ENCODE data around the gene XCR1.

The XCR1 gene

GRCh38 chr3:45994419-45995235 lies 32.7 kb downstream of the XCR1 start:
- no peaks in the 10 kb centered on the region for H3K9me3 ChIP-seq (ENCODE audit: control insufficient read depth in 5 of 5, low read length in 5 of 5)
- peaks cover 8 to 40% (median 33%) of the 10 kb centered on the region in 5 donors for H3K4me1 ChIP-seq (ENCODE audit: control insufficient read depth in 5 of 5, insufficient read depth in 5 of 5, low read length in 5 of 5)
- H3K9ac ChIP-seq (ENCODE audit: low read length in 5 of 5): peak overlapping the region; percentile 73 to 98 (median 94)
- H3K27me3 ChIP-seq (ENCODE audit: control insufficient read depth in 5 of 5, insufficient read depth in 4 of 5, low read length in 5 of 5): no peaks in the 10 kb centered on the region
- peak overlapping the region; percentile 85 to 92 (median 89) for H3K4me3 ChIP-seq (ENCODE audit: low read depth in 1 of 5, low read length in 5 of 5)
- H3K36me3 ChIP-seq (ENCODE audit: control insufficient read depth in 5 of 5, insufficient read depth in 5 of 5, low read length in 5 of 5): no peaks in the 10 kb centered on the region
- peak overlapping the region; percentile 85 for H3K27ac ChIP-seq (ENCODE audit: low read depth, low read length)

GRCh38 chr3:45993421-45994027 lies 33.8 kb downstream of the XCR1 start:
- Histone ChIP-seq H3K4me1 (ENCODE audit: control insufficient read depth in 5 of 5, insufficient read depth in 5 of 5, low read length in 5 of 5) (peaks cover 8 to 47% (median 35%) of the 10 kb centered on the region in 5 donors), H3K4me3 (ENCODE audit: low read depth in 1 of 5, low read length in 5 of 5) (no peak overlapping the region)

GRCh38 chr3:45992821-45993221 lies 34.5 kb downstream of the XCR1 start:
- no peaks in the 10 kb centered on the region for H3K36me3 ChIP-seq (ENCODE audit: control insufficient read depth in 5 of 5, insufficient read depth in 5 of 5, low read length in 5 of 5)
- H3K4me3 ChIP-seq (ENCODE audit: low read depth in 1 of 5, low read length in 5 of 5): no peak overlapping the region
- peaks cover 12 to 54% (median 41%) of the 10 kb centered on the region in 5 donors for H3K4me1 ChIP-seq (ENCODE audit: control insufficient read depth in 5 of 5, insufficient read depth in 5 of 5, low read length in 5 of 5)
- peak overlapping the region; percentile 12 for H3K27ac ChIP-seq (ENCODE audit: low read depth, low read length)
- no peak overlapping the region for H3K9ac ChIP-seq (ENCODE audit: low read length in 5 of 5)
- no peaks in the 10 kb centered on the region for H3K27me3 ChIP-seq (ENCODE audit: control insufficient read depth in 5 of 5, insufficient read depth in 4 of 5, low read length in 5 of 5)
- H3K9me3 ChIP-seq (ENCODE audit: control insufficient read depth in 5 of 5, low read length in 5 of 5): no peaks in the 10 kb centered on the region

More at GRCh38 chr3:45993421-45994027, 33.8 kb downstream of the XCR1 start:
- Histone ChIP-seq H3K27me3 (ENCODE audit: control insufficient read depth in 5 of 5, insufficient read depth in 4 of 5, low read length in 5 of 5) (no peaks in the 10 kb centered on the region), H3K36me3 (ENCODE audit: control insufficient read depth in 5 of 5, insufficient read depth in 5 of 5, low read length in 5 of 5) (no peaks in the 10 kb centered on the region), H3K27ac (ENCODE audit: low read depth, low read length) (peak overlapping the region; percentile 12), H3K9ac (ENCODE audit: low read length in 5 of 5) (no peak overlapping the region), H3K9me3 (ENCODE audit: control insufficient read depth in 5 of 5, low read length in 5 of 5) (no peaks in the 10 kb centered on the region)

- H3K4me1 ChIP-seq (ENCODE audit: control insufficient read depth in 5 of 5, insufficient read depth in 5 of 5, low read length in 5 of 5): peaks cover 17 to 60% (median 47%) of the 10 kb centered on the region in 5 donors
Observed at GRCh38 chr3:45992133-45992729, 35.1 kb downstream of the XCR1 start.

GRCh38 chr3:45991341-45991740 lies 35.9 kb downstream of the XCR1 start:
- no peak overlapping the region for H3K4me3 ChIP-seq (ENCODE audit: low read depth in 1 of 5, low read length in 5 of 5)
- H3K27me3 ChIP-seq (ENCODE audit: control insufficient read depth in 5 of 5, insufficient read depth in 4 of 5, low read length in 5 of 5): no peaks in the 10 kb centered on the region
- no peaks in the 10 kb centered on the region for H3K9me3 ChIP-seq (ENCODE audit: control insufficient read depth in 5 of 5, low read length in 5 of 5)
- H3K36me3 ChIP-seq (ENCODE audit: control insufficient read depth in 5 of 5, insufficient read depth in 5 of 5, low read length in 5 of 5): no peaks in the 10 kb centered on the region
- peaks cover 16 to 66% (median 50%) of the 10 kb centered on the region in 5 donors for H3K4me1 ChIP-seq (ENCODE audit: control insufficient read depth in 5 of 5, insufficient read depth in 5 of 5, low read length in 5 of 5)
- H3K27ac ChIP-seq (ENCODE audit: low read depth, low read length): peak overlapping the region; percentile 12
- no peak overlapping the region for H3K9ac ChIP-seq (ENCODE audit: low read length in 5 of 5)

More at GRCh38 chr3:45992133-45992729, 35.1 kb downstream of the XCR1 start:
- H3K9me3 ChIP-seq (ENCODE audit: control insufficient read depth in 5 of 5, low read length in 5 of 5): no peaks in the 10 kb centered on the region
- no peak overlapping the region for H3K4me3 ChIP-seq (ENCODE audit: low read depth in 1 of 5, low read length in 5 of 5)
- no peaks in the 10 kb centered on the region for H3K27me3 ChIP-seq (ENCODE audit: control insufficient read depth in 5 of 5, insufficient read depth in 4 of 5, low read length in 5 of 5)
- H3K36me3 ChIP-seq (ENCODE audit: control insufficient read depth in 5 of 5, insufficient read depth in 5 of 5, low read length in 5 of 5): no peaks in the 10 kb centered on the region
- H3K9ac ChIP-seq (ENCODE audit: low read length in 5 of 5): no peak overlapping the region
- peak overlapping the region; percentile 12 for H3K27ac ChIP-seq (ENCODE audit: low read depth, low read length)

- Histone ChIP-seq H3K9me3 (ENCODE audit: control insufficient read depth in 5 of 5, low read length in 5 of 5) (no peaks in the 10 kb centered on the region), H3K36me3 (ENCODE audit: control insufficient read depth in 5 of 5, insufficient read depth in 5 of 5, low read length in 5 of 5) (peaks cover 0 to under 1% (median 0%) of the 10 kb centered on the region in 5 donors), H3K27me3 (ENCODE audit: control insufficient read depth in 5 of 5, insufficient read depth in 4 of 5, low read length in 5 of 5) (no peaks in the 10 kb centered on the region), H3K9ac (ENCODE audit: low read length in 5 of 5) (no peak overlapping the region), H3K4me1 (ENCODE audit: control insufficient read depth in 5 of 5, insufficient read depth in 5 of 5, low read length in 5 of 5) (peaks cover 12 to 69% (median 53%) of the 10 kb centered on the region in 5 donors), H3K27ac (ENCODE audit: low read depth, low read length) (no peak overlapping the region), H3K4me3 (ENCODE audit: low read depth in 1 of 5, low read length in 5 of 5) (no peak overlapping the region)
Observed at GRCh38 chr3:45990181-45990580, 37.1 kb downstream of the XCR1 start.

GRCh38 chr3:45988804-45989203 lies 38.5 kb downstream of the XCR1 start:
- Histone ChIP-seq H3K4me1 (ENCODE audit: control insufficient read depth in 5 of 5, insufficient read depth in 5 of 5, low read length in 5 of 5) (peaks cover 13 to 64% (median 48%) of the 10 kb centered on the region in 5 donors), H3K9me3 (ENCODE audit: control insufficient read depth in 5 of 5, low read length in 5 of 5) (no peaks in the 10 kb centered on the region), H3K27me3 (ENCODE audit: control insufficient read depth in 5 of 5, insufficient read depth in 4 of 5, low read length in 5 of 5) (no peaks in the 10 kb centered on the region), H3K9ac (ENCODE audit: low read length in 5 of 5) (no peak overlapping the region), H3K4me3 (ENCODE audit: low read depth in 1 of 5, low read length in 5 of 5) (no peak overlapping the region), H3K27ac (ENCODE audit: low read depth, low read length) (peak overlapping the region; percentile 54), H3K36me3 (ENCODE audit: control insufficient read depth in 5 of 5, insufficient read depth in 5 of 5, low read length in 5 of 5) (peaks cover 0 to 15% (median 7%) of the 10 kb centered on the region in 5 donors)

GRCh38 chr3:45988362-45988761 lies 38.9 kb downstream of the XCR1 start:
- peaks cover 0 to 19% (median 10%) of the 10 kb centered on the region in 5 donors for H3K36me3 ChIP-seq (ENCODE audit: control insufficient read depth in 5 of 5, insufficient read depth in 5 of 5, low read length in 5 of 5)
- H3K27ac ChIP-seq (ENCODE audit: low read depth, low read length): peak overlapping the region; percentile 54
- H3K4me1 ChIP-seq (ENCODE audit: control insufficient read depth in 5 of 5, insufficient read depth in 5 of 5, low read length in 5 of 5): peaks cover 13 to 64% (median 48%) of the 10 kb centered on the region in 5 donors
- H3K4me3 ChIP-seq (ENCODE audit: low read depth in 1 of 5, low read length in 5 of 5): no peak overlapping the region
- no peaks in the 10 kb centered on the region for H3K9me3 ChIP-seq (ENCODE audit: control insufficient read depth in 5 of 5, low read length in 5 of 5)
- H3K27me3 ChIP-seq (ENCODE audit: control insufficient read depth in 5 of 5, insufficient read depth in 4 of 5, low read length in 5 of 5): no peaks in the 10 kb centered on the region
- H3K9ac ChIP-seq (ENCODE audit: low read length in 5 of 5): peak overlapping the region in 1 of 5 donors; percentile 15

GRCh38 chr3:45987368-45988291 lies 39.7 kb downstream of the XCR1 start:
- peak overlapping the region in 4 of 5 donors; percentile 15 to 28 (median 22) for H3K9ac ChIP-seq (ENCODE audit: low read length in 5 of 5)
- H3K4me3 ChIP-seq (ENCODE audit: low read depth in 1 of 5, low read length in 5 of 5): no peak overlapping the region
- no peaks in the 10 kb centered on the region for H3K9me3 ChIP-seq (ENCODE audit: control insufficient read depth in 5 of 5, low read length in 5 of 5)
- H3K27ac ChIP-seq (ENCODE audit: low read depth, low read length): peak overlapping the region; percentile 54
- peaks cover under 1 to 26% (median 18%) of the 10 kb centered on the region in 5 donors for H3K36me3 ChIP-seq (ENCODE audit: control insufficient read depth in 5 of 5, insufficient read depth in 5 of 5, low read length in 5 of 5)
- no peaks in the 10 kb centered on the region for H3K27me3 ChIP-seq (ENCODE audit: control insufficient read depth in 5 of 5, insufficient read depth in 4 of 5, low read length in 5 of 5)
- H3K4me1 ChIP-seq (ENCODE audit: control insufficient read depth in 5 of 5, insufficient read depth in 5 of 5, low read length in 5 of 5): peaks cover 13 to 57% (median 43%) of the 10 kb centered on the region in 5 donors

All from subcutaneous abdominal adipose tissue (tissue), 5 donors.